GM21390 (cell line): ENCODE data around the gene CCDC69.
"Not testable (repeated sequence)": the region's sequence is repeated elsewhere in the genome, so short reads cannot be mapped to it uniquely, and the experiment has no call there.

Experiments
- ATAC-seq: cut with Tn5 transposase; IDR thresholded peaks from one replicate; pipeline ENCODE4 v1.9.1; 2021; ENCODE audit not compliant: unreplicated experiment

The CCDC69 gene

DNA sequence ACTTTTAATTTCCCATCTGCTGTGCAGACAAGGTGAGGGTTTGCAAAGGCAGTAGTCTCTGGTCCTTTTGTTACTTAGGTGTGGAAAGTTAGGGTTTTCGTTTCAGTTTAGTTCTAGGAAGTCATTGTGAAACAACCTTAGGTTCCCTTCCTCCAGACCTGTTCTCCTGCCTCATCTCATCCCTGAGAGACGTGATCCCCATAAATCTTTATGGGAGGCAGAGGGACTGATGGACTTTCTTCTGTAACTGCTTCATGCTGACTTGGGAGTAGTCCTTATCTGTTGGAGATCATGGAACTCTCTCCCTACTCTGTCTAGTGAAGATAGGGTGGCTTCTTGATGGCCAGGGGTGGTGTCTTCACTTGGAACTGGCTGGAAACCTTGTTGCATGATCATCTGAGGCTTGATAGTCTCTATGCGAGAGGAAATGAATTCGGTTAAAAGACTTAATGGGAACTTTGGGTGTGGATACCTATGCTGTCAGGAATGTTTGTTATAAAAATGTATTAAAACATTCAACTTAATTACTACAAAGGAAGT is 21.9 kb upstream of the CCDC69 start:
- no peak for ATAC-seq

DNA sequence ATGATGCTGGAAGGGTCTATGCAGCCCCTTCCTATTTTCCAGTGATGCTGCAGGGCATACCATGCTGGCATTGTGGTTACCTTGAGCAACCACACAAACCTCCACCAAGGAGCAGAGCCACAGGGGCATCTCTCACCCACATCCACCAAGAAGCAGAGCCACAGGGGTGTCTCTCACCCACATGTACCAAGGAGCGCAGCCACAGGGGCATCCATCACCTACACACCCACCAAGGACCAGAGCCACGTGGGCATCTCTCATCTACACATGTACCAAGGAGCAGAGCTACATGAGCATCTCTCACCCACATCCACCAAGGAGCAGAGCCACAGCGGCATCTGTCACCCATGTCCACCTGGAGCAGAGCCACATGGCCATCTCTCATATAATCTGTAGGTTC is 20.3 kb upstream of the CCDC69 start:
- no peak for ATAC-seq

DNA sequence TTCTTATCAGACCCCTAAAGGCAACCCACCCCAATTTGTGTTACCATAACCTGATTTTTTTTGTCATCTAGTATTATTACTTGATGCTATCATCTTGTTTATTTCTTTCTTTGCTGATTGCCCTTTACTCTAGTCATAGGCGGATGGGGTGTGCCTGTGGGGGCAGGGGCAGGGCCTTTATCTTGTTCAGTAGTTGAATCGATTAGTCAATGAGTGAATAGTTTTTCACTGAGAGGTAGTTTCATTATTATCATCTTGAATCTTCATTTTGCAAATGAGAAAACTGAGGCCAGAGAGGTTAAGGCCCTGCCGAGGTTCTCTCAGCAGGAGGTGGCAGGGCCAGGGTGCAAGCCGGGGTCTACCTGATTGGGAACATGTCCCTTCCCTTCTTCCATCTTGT is 19.7 kb upstream of the CCDC69 start:
- ATAC-seq: no peak

DNA sequence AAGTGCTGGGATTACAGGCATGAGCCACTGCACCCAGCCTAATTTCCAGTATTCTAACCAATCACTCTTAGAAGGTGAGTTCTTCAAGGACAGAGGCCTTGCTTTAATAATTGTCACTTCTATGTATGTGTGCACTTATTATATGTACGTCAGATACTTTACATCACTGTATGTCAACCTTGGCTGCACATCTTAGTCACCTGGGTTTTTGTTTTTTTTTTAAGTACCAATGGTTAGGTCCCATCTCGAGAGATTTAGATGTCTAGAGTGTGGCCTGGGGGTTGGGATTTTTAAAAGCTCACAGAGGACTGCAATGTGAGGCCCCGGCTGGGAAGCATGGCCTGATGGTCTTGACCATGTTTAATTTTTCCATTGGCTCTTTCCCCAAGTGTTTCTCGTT is 19.2 kb upstream of the CCDC69 start:
- ATAC-seq: no peak

DNA sequence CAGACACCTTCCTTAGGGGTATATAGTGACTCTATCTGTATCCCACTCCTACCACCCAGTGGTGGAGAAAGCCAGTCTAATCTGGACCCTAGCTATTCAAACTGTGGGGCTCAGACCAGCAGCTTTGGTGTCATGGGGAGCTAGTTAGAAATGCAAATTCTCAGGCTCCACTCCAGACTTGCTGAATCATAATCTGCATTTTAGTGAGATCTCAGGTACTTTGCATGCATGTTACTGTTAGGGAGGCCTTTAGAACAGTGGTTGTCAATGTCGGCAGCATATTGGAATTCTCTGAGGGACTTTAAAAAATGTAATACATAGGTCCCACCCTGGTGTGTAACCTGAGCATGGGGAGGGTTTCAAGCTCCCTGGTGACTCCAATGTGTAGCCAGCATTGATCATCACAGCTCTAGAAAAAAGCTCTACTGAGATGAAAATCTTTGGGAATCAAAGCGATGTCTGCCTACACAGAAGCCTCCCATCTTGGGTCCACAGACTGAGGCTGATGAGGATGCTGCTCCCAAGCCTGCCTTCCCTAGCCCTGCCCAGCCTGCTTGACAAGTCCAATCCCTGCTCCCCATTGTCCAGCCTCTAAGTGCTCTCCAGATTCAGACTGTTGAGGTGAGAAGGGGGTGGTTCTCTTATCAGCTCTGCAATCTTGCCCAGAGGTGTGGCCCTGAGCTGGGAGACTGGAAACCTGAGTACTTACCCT is 17.2 kb upstream of the CCDC69 start:
- ATAC-seq: peak; percentile 34

DNA sequence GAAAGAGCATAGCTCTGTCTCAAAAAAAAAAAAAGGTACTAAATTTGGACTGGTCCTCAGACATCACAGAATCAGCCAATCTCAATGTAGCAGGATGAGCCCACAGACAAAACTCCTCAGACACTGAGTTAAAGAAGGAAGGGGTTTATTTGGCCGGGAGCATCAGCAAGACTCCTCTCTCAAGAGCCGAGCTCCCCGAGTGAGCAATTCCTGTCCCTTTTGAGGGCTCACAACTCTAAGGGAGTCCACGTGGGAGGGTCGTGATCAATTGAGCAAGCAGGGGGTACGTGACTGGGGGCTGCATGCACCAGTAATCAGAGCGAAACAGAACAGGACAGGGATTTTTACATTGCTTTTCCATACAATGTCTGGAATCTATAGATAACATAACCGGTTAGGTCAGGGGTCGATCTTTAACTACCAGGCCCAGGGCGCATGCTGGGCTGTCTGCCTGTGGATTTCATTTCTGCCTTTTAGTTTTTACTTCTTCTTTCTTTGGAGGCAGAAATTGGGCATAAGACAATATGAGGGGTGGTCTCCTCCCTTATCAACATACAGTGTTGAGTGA is 16.5 kb upstream of the CCDC69 start:
- ATAC-seq: not testable (repeated sequence)

DNA sequence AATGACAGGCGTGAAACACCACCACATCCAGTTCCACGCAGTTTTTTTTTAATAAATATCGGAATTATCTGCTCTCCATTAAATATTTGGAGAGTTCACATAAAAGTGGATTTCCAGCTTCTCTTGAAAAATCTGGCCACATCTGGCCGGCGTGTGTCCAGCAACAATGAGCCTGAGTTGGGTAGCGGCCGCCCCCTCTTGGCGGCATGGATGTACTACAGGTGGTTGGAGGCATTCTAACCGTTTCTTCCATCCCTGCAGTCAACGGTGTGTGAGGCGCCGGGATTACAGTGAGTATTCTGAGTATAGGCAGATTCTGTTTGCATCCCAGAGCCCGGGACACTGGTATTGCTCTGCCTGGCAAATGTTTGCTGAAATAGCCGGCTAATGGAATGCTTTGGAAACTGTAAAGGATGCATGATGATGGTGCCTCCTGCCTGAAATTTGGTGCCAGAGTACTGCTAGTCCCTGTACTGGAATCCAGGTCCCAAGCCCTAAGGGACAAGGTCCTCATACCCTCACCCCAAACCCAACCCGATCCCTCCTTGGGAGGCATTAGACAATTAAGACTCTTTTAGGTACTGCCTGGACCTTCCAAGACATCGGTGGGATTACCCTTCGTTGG is 15.5 kb upstream of the CCDC69 start:
- ATAC-seq: peak; percentile 37

DNA sequence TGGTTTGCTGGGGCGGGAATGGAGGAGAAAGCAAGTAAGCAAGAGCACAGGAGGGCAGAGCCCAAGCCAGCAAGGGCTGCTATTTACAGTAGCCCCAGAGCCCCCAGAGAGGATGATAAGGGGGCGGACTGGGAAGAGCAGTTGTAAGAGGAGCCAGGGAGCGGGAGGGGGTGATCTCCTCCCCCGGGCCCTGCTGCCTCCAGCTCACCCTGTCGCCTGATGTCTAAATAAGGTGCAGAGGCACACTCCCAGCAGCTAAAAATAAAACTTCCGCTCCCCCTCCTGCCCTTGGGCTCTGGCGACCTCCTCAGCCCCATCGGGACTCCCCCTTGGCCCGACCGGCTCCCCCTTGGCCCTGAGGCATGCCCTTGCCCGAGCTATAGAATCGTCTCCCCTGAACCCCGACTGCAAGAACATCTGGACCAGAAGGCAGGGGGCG is 14.4 kb upstream of the CCDC69 start:
- peak; percentile 29 for ATAC-seq

DNA sequence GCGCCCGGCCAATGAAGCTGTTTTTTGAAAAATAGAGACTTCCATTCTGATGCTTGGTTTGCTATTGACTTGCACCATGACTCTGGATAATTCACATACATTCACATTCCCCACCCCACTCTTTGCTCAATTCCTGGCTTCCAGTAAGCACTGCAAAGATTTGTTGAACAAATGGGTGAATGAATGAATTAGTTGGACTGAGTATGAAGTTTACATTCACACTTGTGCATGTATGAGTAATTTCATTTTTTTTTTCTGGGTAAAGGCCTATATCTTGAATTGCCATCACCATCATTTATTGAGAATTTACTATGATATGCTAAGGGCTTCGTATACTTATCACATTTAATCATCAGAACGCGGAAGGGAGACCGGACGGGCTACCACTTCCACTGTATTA is 13.8 kb upstream of the CCDC69 start:
- no peak for ATAC-seq

DNA sequence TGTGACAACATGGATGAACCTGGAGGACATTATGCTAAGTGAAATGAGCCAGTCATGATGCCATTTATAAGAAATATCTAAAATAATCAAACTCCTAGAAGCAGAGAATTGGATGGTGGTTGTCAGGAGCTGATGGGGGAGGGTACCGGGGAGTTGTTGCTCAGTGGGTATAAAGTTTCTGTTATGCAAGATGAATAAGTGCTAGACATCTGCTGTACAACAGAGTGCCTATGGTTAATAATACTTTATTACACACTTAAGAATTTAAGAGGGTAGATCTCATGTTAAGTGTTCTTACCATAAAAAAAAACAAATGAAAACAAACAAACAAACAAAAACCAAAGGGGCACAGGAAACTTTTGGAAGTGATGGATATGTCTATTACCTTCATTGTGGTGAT is 13.0 kb upstream of the CCDC69 start:
- no peak for ATAC-seq

DNA sequence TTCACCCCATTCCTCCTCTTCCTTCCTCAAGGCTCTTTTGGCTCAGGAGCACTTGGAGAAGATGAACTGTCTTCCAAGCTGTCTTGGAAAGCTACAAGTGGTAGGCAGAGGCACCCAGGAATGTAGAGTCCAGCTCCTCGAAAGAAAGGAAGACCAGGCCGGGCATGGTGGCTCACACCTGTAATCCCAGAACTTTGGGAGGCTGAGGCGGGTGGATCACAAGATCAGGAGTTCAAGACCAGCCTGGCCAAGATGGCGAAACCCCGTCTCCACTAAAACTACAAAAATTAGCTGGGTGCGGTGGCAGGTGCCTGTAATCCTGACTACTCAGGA is 11.3 kb upstream of the CCDC69 start:
- ATAC-seq: not testable (repeated sequence)

DNA sequence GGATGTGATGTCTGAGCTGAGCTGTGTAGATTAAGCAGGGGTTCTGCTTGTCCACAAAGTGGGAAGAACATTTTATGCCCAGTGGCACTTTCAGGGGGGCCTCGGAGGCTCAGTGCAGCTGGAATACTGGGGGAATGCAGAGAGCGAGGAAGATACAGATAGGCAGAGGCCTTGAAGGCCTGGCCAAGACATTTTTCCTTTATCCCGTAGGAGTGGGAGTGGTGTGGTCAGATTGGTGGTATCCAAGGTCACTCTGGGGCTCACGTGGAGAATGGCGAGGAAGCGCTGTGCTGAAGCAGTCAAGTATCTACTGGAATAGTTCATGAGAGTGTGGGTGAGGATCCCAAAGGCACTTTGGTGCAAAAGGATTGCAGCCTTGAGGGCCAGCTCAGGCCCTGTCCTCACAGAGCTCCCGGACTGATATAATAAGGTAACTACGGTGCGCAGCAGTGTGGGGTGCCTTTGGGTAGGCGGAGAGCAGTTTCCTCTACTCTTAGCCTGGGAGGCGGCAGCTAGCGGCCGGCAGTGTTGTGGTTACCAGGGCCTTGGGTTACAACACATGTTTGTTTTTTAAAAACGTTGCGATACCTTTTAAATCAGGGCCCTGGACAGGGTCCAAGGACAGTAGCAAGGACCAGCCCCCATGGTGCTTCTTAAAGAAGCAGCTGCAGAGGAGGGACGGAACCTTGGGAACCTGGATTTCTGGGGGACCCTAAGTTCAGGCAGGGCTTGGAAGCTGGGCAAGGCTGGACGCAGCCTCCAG is 10.8 kb upstream of the CCDC69 start:
- peak; percentile 66 for ATAC-seq

DNA sequence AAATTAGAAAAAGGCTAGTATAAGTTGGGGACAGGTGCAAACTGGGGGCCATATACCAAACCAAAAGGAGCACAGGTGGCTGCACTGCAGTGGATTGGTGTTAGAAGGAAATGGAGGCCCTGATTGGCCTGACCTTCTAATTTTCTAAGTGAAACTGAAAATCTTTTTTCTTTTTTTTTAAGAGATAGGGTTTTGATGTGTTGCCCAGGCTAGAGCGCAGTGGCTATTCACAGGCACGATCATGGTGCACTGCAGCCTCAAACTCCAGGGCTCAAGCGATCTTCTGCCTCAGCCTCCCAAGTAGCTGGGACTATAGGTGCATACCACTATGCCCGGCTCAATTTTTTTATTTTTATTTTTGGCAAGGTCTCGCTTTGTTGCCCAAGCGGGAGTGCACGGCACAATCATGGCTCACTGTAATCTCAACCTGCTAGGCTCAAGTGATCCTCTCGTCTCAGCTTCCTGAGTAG is 9.8 kb upstream of the CCDC69 start:
- peak; percentile 73 for ATAC-seq

DNA sequence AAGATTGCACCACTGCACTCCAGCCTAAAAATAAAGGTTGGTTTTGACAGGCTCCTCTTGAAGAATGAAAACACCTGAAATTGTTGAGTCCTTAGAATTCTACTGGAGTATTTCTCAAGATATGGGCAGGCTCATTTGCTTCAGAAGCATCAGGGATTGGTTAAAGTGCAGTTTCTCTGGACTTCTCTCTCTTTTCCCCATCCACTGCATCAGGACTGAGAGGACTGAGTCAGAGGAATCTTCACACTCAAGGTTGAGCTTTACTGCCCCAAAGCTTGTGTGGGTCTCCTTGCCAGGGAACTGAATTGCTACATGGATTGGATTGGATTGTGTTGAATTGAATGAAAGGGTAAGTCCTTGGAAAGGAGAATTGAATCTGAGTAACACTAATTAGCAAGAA is 7.5 kb upstream of the CCDC69 start:
- ATAC-seq: no peak

DNA sequence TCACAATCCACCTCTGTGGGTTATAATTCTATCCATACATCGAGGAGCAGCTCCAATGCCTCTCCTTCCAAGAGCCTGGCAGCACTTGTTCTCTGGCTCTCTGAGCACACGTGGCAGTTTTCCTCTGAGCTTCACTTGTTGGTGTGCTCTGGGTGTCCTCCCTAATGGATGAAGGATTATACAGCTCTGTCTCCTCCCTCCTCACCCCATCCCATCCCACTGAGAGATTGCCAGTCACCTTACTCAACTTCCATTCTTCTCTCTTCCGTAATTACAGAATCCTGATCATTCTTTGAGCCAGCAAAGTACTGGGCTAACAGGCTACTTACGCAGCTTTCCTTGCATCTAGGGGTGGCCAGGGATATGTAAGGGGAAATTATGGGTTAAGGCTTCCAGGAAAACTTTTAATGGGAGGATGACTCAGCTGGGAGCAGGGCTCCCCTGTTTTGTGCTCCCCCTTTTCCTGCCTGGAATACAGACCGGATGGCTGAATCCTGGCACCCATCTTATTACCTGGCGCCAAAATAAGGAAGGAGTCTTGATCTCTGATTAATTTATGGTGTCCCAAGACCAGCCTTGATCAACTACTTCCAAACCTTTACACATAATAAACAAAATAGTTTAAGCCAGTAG is 6.3 kb upstream of the CCDC69 start:
- ATAC-seq: no peak

DNA sequence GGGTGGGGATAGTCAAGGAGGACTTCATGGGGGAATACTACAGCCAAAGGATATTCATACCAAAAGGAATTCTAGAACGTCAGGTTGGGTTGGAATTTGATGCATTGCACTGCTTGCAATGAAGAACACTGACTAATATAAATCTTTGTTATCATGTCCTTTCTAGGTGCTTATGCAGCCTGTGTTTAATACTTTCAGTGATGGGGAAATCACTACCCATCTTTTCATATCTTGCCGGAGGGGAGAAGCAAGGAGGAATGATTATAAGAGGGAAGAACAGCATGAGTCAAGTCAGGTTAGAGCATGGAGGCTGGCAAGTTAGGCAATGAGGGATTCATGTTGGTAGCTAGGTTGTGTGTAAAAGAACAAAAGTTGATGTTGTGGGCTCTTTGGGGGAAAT is 5.1 kb upstream of the CCDC69 start:
- ATAC-seq: no peak

DNA sequence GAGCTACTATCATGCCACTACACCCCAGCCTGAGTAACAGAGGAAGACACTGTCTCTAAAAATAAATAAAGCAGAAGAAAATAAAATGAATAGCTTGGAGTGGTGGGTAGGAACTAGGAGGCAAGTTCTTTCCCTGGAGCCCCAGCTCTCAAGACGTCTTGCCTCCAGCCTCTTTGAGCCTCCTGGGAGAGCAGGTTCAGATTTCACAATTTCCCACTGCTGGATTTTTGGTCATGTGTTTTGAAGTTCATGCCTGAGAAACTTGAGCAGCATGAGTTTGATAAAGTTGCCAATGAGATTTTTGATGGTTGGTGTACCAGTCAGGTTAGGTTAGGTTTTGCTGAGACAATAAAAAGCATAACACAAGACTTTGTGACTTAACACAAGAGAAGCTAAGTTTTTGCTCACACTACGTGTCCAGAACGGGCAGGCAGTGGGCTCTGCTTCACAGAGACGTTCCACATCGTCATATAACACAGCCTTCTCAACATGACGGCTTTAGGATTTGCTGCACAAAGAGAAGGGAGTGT is 4.1 kb upstream of the CCDC69 start:
- no peak for ATAC-seq

DNA sequence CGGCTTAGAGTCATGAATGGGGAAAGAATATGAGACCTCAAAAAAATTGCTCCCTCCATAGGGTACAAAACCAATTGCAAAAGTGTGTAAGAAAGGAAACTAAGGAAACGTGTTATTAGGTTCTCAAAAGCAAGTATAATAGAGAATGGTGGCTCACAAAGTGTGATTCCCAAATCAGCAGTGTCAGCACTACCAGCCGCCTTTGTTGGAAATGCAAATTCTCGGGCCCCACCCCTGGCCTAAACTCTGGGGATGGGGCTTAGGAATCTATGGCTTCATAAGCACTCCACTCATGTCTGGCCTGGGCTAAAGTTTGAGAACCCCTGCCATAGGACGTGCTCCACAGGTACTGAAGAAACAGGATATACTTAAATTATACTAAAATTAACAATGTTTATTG is 1.6 kb upstream of the CCDC69 start:
- no peak for ATAC-seq

DNA sequence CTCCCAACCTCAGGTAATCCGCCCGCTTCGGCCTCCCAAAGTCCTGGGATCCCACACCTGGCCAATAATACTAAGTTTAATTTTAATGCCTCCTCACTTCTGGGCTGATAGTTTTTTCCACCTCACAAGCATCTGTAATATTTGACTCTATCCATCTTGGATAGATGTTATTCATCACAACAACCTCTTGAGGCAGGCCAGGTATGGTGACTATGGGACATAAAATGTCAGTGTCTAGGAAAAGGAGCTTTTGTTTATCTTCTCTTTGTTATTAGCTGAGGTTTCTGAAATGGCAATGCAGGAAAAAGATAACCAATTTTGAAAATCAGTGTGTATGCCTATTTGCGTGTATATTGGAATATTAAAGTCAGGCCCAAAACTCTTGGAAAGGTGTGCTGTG is 1.2 kb upstream of the CCDC69 start:
- ATAC-seq: no peak

DNA sequence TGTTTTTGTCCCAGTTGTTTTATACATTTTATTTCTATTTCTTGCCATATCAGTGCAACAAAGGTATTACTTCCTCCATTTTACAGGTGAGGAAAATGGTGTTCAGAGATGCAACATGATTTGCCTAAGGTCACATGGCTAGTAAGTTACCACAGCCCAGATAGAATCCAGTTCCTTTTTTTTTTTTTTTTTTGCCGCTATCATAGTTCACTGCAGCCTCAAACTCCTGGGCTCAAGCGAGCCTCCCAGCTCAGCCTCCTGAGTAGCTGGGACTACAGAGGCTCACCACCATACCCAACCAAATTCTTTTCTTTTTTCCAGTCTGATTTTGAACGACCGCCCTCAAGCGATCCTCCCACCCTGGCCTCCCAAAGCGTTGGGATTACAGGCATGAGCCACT is 480 bp upstream of the CCDC69 start:
- ATAC-seq: peak; percentile 26
